Astrocyte (in vitro differentiated cells and primary cell): Measurements from ENCODE around the gene SLC25A17.

Experiments
- CTCF ChIP-seq: IDR thresholded peaks from 2 replicates; pipeline ENCODE4 v1.5.1; 2011; ENCODE audit warnings: low read depth, mild to moderate bottlenecking, inconsistent platforms, low read length, moderate library complexity; ENCODE audit not compliant: insufficient read depth
- EZH2 ChIP-seq: IDR thresholded peaks from 2 replicates; pipeline ENCODE4 v1.6.1; 2012; ENCODE audit warnings: mild to moderate bottlenecking, low read length, inconsistent platforms; ENCODE audit not compliant: insufficient read depth

GRCh38 chr22:40726514-40726913 lies 92.6 kb downstream of the SLC25A17 start:
- TF ChIP-seq CTCF (no peak), EZH2 (no peak)
